Right cardiac atrium (tissue), 5 donors: Measurements from ENCODE around the gene ZBTB7B. TPM values are rescaled to one million over a fixed set of nuclear protein-coding genes. Genes with fewer than 3 reads are reported as not detected.

Source experiments
- ATAC-seq, 2 donors: fragments of 200-7000 bp; cut with Tn5 transposase; one replicate each; pipeline versions ENCODE4 v1.8.0 to v1.9.1; 2020; ENCODE audit warnings: moderate library complexity in 2 of 2, mild to moderate bottlenecking in 1 of 2
- DNase-seq, 3 donors: peaks; one replicate each; pipeline ENCODE4 v3.0.0-alpha.2; 2020
- H3K27ac ChIP-seq: one replicate; pipeline ENCODE4 v1.5.1; 2013; ENCODE audit warnings: mild to moderate bottlenecking, low read length, control low read depth, moderate library complexity
- H3K27me3 ChIP-seq: one replicate; pipeline ENCODE4 v1.6.1; 2013; ENCODE audit not compliant: control insufficient read depth, insufficient read depth
- H3K4me1 ChIP-seq: one replicate; pipeline ENCODE4 v1.6.1; 2013; ENCODE audit warnings: low read length; ENCODE audit not compliant: control insufficient read depth, insufficient read depth
- H3K4me3 ChIP-seq: one replicate; pipeline ENCODE4 v1.5.1; 2013; ENCODE audit warnings: low read length, control low read depth
- H3K9me3 ChIP-seq: one replicate; pipeline ENCODE4 v1.6.1; 2013; ENCODE audit warnings: low read length; ENCODE audit not compliant: control insufficient read depth
- WGBS: extraction: QIAGEN DNeasy Blood & Tissue Kit; methylation state at CpG from one replicate; pipeline ENCODE4 v1.1.7; 2013; 5-methylcytosine and 5-hydroxymethylcytosine counted together
- intact Hi-C, 4 donors: fragments of 100-400 bp; cut with DNase I; formaldehyde crosslinking; loops; one replicate each; pipeline versions ENCODE4 v1.11.0 to v1.14.0; 2022 to 2023
- polyA plus RNA-seq: library from polyadenylated mRNA; stranded (reverse); fragments of 200-250 nt; gene quantifications from one replicate; pipeline ENCODE4 v1.2.3, GENCODE V29; 2013
- total RNA-seq, 4 donors: library from RNA; stranded (reverse); fragmentation: NEBNext Ultra II Directional; extraction: Animal tissue kit (Norgen Biotek cat#: 25700); gene quantifications; one replicate each; pipeline ENCODE4 v1.2.1, GENCODE V29; 2021
- donor health status: healthy with polysubstance abuse.
- donor health status: DM: no; HTN: yes; CAD: no.
- donor health status: DM: no; HTN: no; CAD: no.
- donor health status: DM: no; HTN: yes; CAD: no; lungs with severe emphysema.
- donor health status: DM: yes; HTN: yes; CAD: no.

ZBTB7B gene
- total and polyA plus RNA-seq, 5 donors = 40.3 to 66.6 (median 50.7) TPM

GRCh38 chr1:155018617-155019348 is 16.2 kb downstream of the ZBTB7B start:
- Histone ChIP-seq H3K9me3 (no peaks in the 10 kb centered on the region), H3K27ac (no peak overlapping the region), H3K4me1 (peaks cover 4% of the 10 kb centered on the region), H3K27me3 (no peaks in the 10 kb centered on the region), H3K4me3 (no peak overlapping the region)
- 89% methylated on average over 8 of the region's 8 CpGs for WGBS
- DNase-seq (peak in 1 of 3 donors; percentile 52), ATAC-seq (no peak)
- intact Hi-C loops = loop anchor here in 2 of 4 donors (5.0 to 10.0 kb wide), 2 partner anchors 54 to 56 kb away; partner anchors contain the start of gene PYGO2 (in 2 of the 2)

- intact Hi-C loops = loop anchor here in 2 of 4 donors (5.0 to 10.0 kb wide), 2 partner anchors 55 to 57 kb away; partner anchors contain the start of gene PYGO2 (in 2 of the 2)
Observed at GRCh38 chr1:155019377-155020245, 17.0 kb downstream of the ZBTB7B start.

GRCh38 chr1:155022136-155022926 is 19.7 kb downstream of the ZBTB7B start:
- 81% methylated on average over 8 of the region's 8 CpGs for WGBS
- no peak for DNase-seq
- ATAC-seq = no peak
- Histone ChIP-seq H3K4me3 (no peak overlapping the region), H3K27ac (no peak overlapping the region), H3K4me1 (peaks cover 3% of the 10 kb centered on the region), H3K27me3 (no peaks in the 10 kb centered on the region), H3K9me3 (no peaks in the 10 kb centered on the region)
- intact Hi-C loops = no loop called here

More at GRCh38 chr1:155019377-155020245, 17.0 kb downstream of the ZBTB7B start:
- H3K4me3 ChIP-seq = no peak overlapping the region
- WGBS = 79% methylated on average over 11 of the region's 11 CpGs
- no peaks in the 10 kb centered on the region for H3K9me3 ChIP-seq
- H3K27me3 ChIP-seq = no peaks in the 10 kb centered on the region
- no peak overlapping the region for H3K27ac ChIP-seq
- no peak for ATAC-seq
- H3K4me1 ChIP-seq = peaks cover 3% of the 10 kb centered on the region
- no peak for DNase-seq

- DNase-seq (peak in 1 of 3 donors; percentile 60), ATAC-seq (peak in 1 of 2 donors; percentile 31)
- 57% methylated on average over 4 of the region's 4 CpGs for WGBS
Observed at GRCh38 chr1:155022927-155023236, 20.3 kb downstream of the ZBTB7B start.

GRCh38 chr1:155023627-155024026 is 21.0 kb downstream of the ZBTB7B start:
- peak in 1 of 3 donors; percentile 20 for DNase-seq
- Histone ChIP-seq H3K4me3 (no peak overlapping the region), H3K27ac (no peak overlapping the region), H3K27me3 (no peaks in the 10 kb centered on the region), H3K4me1 (no peaks in the 10 kb centered on the region), H3K9me3 (no peaks in the 10 kb centered on the region)
- 75% methylated on average over 5 of the region's 5 CpGs for WGBS
- ATAC-seq = no peak
- intact Hi-C loops = no loop called here

More at GRCh38 chr1:155022927-155023236, 20.3 kb downstream of the ZBTB7B start:
- Histone ChIP-seq H3K4me3 (no peak overlapping the region), H3K27ac (peak overlapping the region; percentile 24), H3K4me1 (peaks cover 2% of the 10 kb centered on the region), H3K9me3 (no peaks in the 10 kb centered on the region), H3K27me3 (no peaks in the 10 kb centered on the region)
- intact Hi-C loops = no loop called here

- Histone ChIP-seq H3K4me3 (no peak overlapping the region), H3K27ac (no peak overlapping the region), H3K4me1 (no peaks in the 10 kb centered on the region), H3K27me3 (no peaks in the 10 kb centered on the region), H3K9me3 (no peaks in the 10 kb centered on the region)
- 87% methylated on average over 9 of the region's 9 CpGs for WGBS
- DNase-seq (peak in 1 of 3 donors; percentile 17), ATAC-seq (no peak)
- intact Hi-C loops = no loop called here
Observed at GRCh38 chr1:155024315-155024714, 21.7 kb downstream of the ZBTB7B start.

GRCh38 chr1:155026154-155026553 is 23.6 kb downstream of the ZBTB7B start:
- ATAC-seq = no peak
- DNase-seq = peak in 1 of 3 donors; percentile 22
- 66% methylated on average over 9 of the region's 9 CpGs for WGBS
- Histone ChIP-seq H3K27me3 (no peaks in the 10 kb centered on the region), H3K4me1 (no peaks in the 10 kb centered on the region), H3K4me3 (no peak overlapping the region), H3K27ac (no peak overlapping the region), H3K9me3 (no peaks in the 10 kb centered on the region)
- intact Hi-C loops = no loop called here

- WGBS = 82% methylated on average over 6 of the region's 6 CpGs
- no peaks in the 10 kb centered on the region for H3K9me3 ChIP-seq
- H3K4me3 ChIP-seq = no peak overlapping the region
- no peak overlapping the region for H3K27ac ChIP-seq
- H3K4me1 ChIP-seq = no peaks in the 10 kb centered on the region
- DNase-seq = peak in 1 of 3 donors; percentile 26
- intact Hi-C loops = no loop called here
- no peaks in the 10 kb centered on the region for H3K27me3 ChIP-seq
- ATAC-seq = no peak
Observed at GRCh38 chr1:155026588-155026987, 24.0 kb downstream of the ZBTB7B start.

GRCh38 chr1:155029513-155030242 is 27.1 kb downstream of the ZBTB7B start:
- Histone ChIP-seq H3K4me1 (no peaks in the 10 kb centered on the region), H3K27me3 (no peaks in the 10 kb centered on the region), H3K4me3 (no peak overlapping the region), H3K9me3 (no peaks in the 10 kb centered on the region), H3K27ac (no peak overlapping the region)
- intact Hi-C loops = no loop called here
- ATAC-seq = no peak
- DNase-seq = peak in 1 of 3 donors; percentile 48
- WGBS = 82% methylated on average over 16 of the region's 16 CpGs

GRCh38 chr1:155030243-155030795 is 27.7 kb downstream of the ZBTB7B start:
- no peaks in the 10 kb centered on the region for H3K4me1 ChIP-seq
- H3K9me3 ChIP-seq = no peaks in the 10 kb centered on the region
- WGBS = 85% methylated on average over 15 of the region's 15 CpGs
- H3K27me3 ChIP-seq = no peaks in the 10 kb centered on the region
- intact Hi-C loops = no loop called here
- DNase-seq (peak in 1 of 3 donors; percentile 35), ATAC-seq (no peak)
- H3K27ac ChIP-seq = no peak overlapping the region
- no peak overlapping the region for H3K4me3 ChIP-seq
